H9 (cell line): Measurements from ENCODE around the gene FSTL4. TPM values are rescaled to one million over a fixed set of nuclear protein-coding genes. Genes with fewer than 3 reads are reported as not detected.
A peak's percentile ranks its signal among the peaks of the same experiment; 100 is the strongest.

Experiments
- DNase-seq: peaks from one replicate; pipeline ENCODE4 v3.0.0-alpha.2; 2017
- H2AFZ ChIP-seq: one replicate; pipeline ENCODE4 v1.6.1; 2013; ENCODE audit warnings: mild to moderate bottlenecking, low read length, control low read depth, moderate library complexity
- H2AK5ac ChIP-seq: 2 replicates; pipeline ENCODE4 v1.6.1; 2013; ENCODE audit warnings: low read length, control low read depth, mixed read lengths; ENCODE audit not compliant: insufficient read length
- H2BK120ac ChIP-seq: one replicate; pipeline ENCODE4 v1.6.1; 2013; ENCODE audit warnings: low read depth, mild to moderate bottlenecking, low read length, control low read depth, inconsistent platforms; ENCODE audit not compliant: poor library complexity, severe bottlenecking
- H2BK12ac ChIP-seq: 2 replicates; pipeline ENCODE4 v1.6.1; 2013; ENCODE audit warnings: low read length, control low read depth, mixed read lengths, low read depth; ENCODE audit not compliant: insufficient read length
- H2BK15ac ChIP-seq: 2 replicates; pipeline ENCODE4 v1.6.1; 2013; ENCODE audit warnings: low read depth, low read length, control low read depth
- H2BK20ac ChIP-seq: one replicate; pipeline ENCODE4 v1.6.1; 2013; ENCODE audit warnings: low read depth, mild to moderate bottlenecking, low read length, control low read depth, inconsistent platforms; ENCODE audit not compliant: poor library complexity, severe bottlenecking
- H2BK5ac ChIP-seq: 2 replicates; pipeline ENCODE4 v1.6.1; 2013; ENCODE audit warnings: low read length, control low read depth, mixed read lengths; ENCODE audit not compliant: insufficient read length
- H3K14ac ChIP-seq: 2 replicates; pipeline ENCODE4 v1.6.1; 2013; ENCODE audit warnings: low read length, control low read depth; ENCODE audit not compliant: insufficient read depth
- H3K18ac ChIP-seq: 2 replicates; pipeline ENCODE4 v1.6.1; 2013; ENCODE audit warnings: low read depth, mild to moderate bottlenecking, mixed read lengths, low read length, control low read depth; ENCODE audit not compliant: insufficient read length
- H3K23ac ChIP-seq: 2 replicates; pipeline ENCODE4 v1.6.1; 2013; ENCODE audit warnings: low read length, control low read depth, mixed read lengths, low read depth; ENCODE audit not compliant: insufficient read length
- H3K23me2 ChIP-seq: 2 replicates; pipeline ENCODE4 v1.6.1; 2013; ENCODE audit warnings: low read depth, mild to moderate bottlenecking, mixed read lengths, low read length, control low read depth; ENCODE audit not compliant: insufficient read length, poor library complexity, severe bottlenecking
- H3K27ac ChIP-seq: 2 replicates; pipeline ENCODE4 v1.5.1; 2013; ENCODE audit warnings: low read length, control low read depth, mixed read lengths, low read depth; ENCODE audit not compliant: insufficient read length
- H3K27me3 ChIP-seq: 2 replicates; pipeline ENCODE4 v1.6.1; 2013; ENCODE audit warnings: low read length, control low read depth, inconsistent platforms; ENCODE audit not compliant: insufficient read depth
- H3K4ac ChIP-seq: 2 replicates; pipeline ENCODE4 v1.6.1; 2013; ENCODE audit warnings: low read depth, mild to moderate bottlenecking, control low read depth, inconsistent platforms, low read length, moderate library complexity
- H3K4me1 ChIP-seq: 2 replicates; pipeline ENCODE4 v1.6.1; 2013; ENCODE audit warnings: low read length, control low read depth, inconsistent platforms; ENCODE audit not compliant: insufficient read depth
- H3K4me2 ChIP-seq: 2 replicates; pipeline ENCODE4 v1.6.1; 2013; ENCODE audit warnings: low read length, control low read depth, mixed read lengths; ENCODE audit not compliant: insufficient read length, insufficient read depth
- H3K56ac ChIP-seq: 2 replicates; pipeline ENCODE4 v1.6.1; 2013; ENCODE audit warnings: low read depth, mild to moderate bottlenecking, mixed read lengths, low read length, control low read depth; ENCODE audit not compliant: insufficient read length
- H3K79me1 ChIP-seq: 2 replicates; pipeline ENCODE4 v1.6.1; 2013; ENCODE audit warnings: low read depth, mild to moderate bottlenecking, moderate library complexity, low read length, control low read depth, inconsistent platforms; ENCODE audit not compliant: insufficient read depth, poor library complexity, severe bottlenecking
- H3K79me2 ChIP-seq: 2 replicates; pipeline ENCODE4 v1.6.1; 2013; ENCODE audit warnings: low read length, control low read depth, inconsistent platforms; ENCODE audit not compliant: insufficient read depth
- H3K9ac ChIP-seq: 2 replicates; pipeline ENCODE4 v1.6.1; 2013; ENCODE audit warnings: low read length, control low read depth, mixed read lengths; ENCODE audit not compliant: insufficient read length; ENCODE audit errors: extremely low read depth
- H3K9me3 ChIP-seq: one replicate; pipeline ENCODE4 v1.6.1; 2013; ENCODE audit warnings: low read depth, low read length, inconsistent platforms; ENCODE audit not compliant: control insufficient read depth
- H3T11ph ChIP-seq: one replicate; pipeline ENCODE4 v1.6.1; 2013; ENCODE audit warnings: mild to moderate bottlenecking, low read length, control low read depth, inconsistent platforms
- H4K20me1 ChIP-seq: one replicate; pipeline ENCODE4 v1.6.1; 2013; ENCODE audit not compliant: control insufficient read depth, insufficient read length, insufficient read depth
- H4K5ac ChIP-seq: 2 replicates; pipeline ENCODE4 v1.6.1; 2013; ENCODE audit warnings: low read depth, mild to moderate bottlenecking, mixed read lengths, low read length, control low read depth; ENCODE audit not compliant: insufficient read length
- H4K8ac ChIP-seq: replicated peaks from 2 replicates; pipeline ENCODE4 v1.6.1; 2013; ENCODE audit warnings: low read length, control low read depth, mixed read lengths, low read depth; ENCODE audit not compliant: insufficient read length
- H4K91ac ChIP-seq: 2 replicates; pipeline ENCODE4 v1.6.1; 2013; ENCODE audit warnings: low read depth, mild to moderate bottlenecking, moderate library complexity, mixed read lengths, low read length, control low read depth; ENCODE audit not compliant: insufficient read length
- H3K27ac Mint-ChIP-seq, 3 experiments: 2 replicates in 2 of 3; 3 replicates in 1 of 3; pipeline ENCODE4 v1.8.0; 2020 to 2021; ENCODE audit warnings: mixed read lengths in 3 of 3, mild to moderate bottlenecking in 1 of 3, moderate library complexity in 1 of 3
- H3K27me3 Mint-ChIP-seq: 2 replicates; pipeline ENCODE4 v1.8.0; 2021; ENCODE audit warnings: low read depth, mild to moderate bottlenecking, moderate library complexity, mixed read lengths
- H3K36me3 Mint-ChIP-seq, 3 experiments: 2 replicates in 2 of 3; 3 replicates in 1 of 3; pipeline ENCODE4 v1.8.0; 2020 to 2021; ENCODE audit warnings: low read depth in 3 of 3, mixed read lengths in 3 of 3; ENCODE audit not compliant: insufficient read depth in 1 of 3
- H3K4me1 Mint-ChIP-seq, 2 experiments: 2 replicates each; pipeline ENCODE4 v1.8.0; 2020; ENCODE audit warnings: mixed read lengths in 2 of 2
- H3K4me3 Mint-ChIP-seq, 2 experiments: 2 replicates in 1 of 2; 3 replicates in 1 of 2; pipeline ENCODE4 v1.8.0; 2020 to 2021; ENCODE audit warnings: mild to moderate bottlenecking in 2 of 2, mixed read lengths in 2 of 2, moderate library complexity in 1 of 2
- H3K9me3 Mint-ChIP-seq, 2 experiments: 2 replicates in 1 of 2; 3 replicates in 1 of 2; pipeline ENCODE4 v1.8.0; 2020; ENCODE audit warnings: mild to moderate bottlenecking in 2 of 2, mixed read lengths in 2 of 2, moderate library complexity in 1 of 2
- CTCF ChIP-seq: fragments of 200-600 bp; sonication (generic); conservative IDR thresholded peaks from 3 replicates; pipeline ENCODE4 v1.8.0; 2021; ENCODE audit warnings: antibody characterized with exemption, mild to moderate bottlenecking
- WGBS: extraction: QIAGEN DNeasy Blood & Tissue Kit; methylation state at CpG from one replicate; pipeline ENCODE4 v1.1.7; 2013; ENCODE audit warnings: missing lambda C conversion rate, low lambda C conversion rate, mixed read lengths; ENCODE audit not compliant: insufficient read length; ENCODE audit errors: extremely low coverage; 5-methylcytosine and 5-hydroxymethylcytosine counted together
- total RNA-seq: library from RNA; stranded (reverse); gene quantifications from 2 replicates; pipeline ENCODE4 v1.2.1, GENCODE V29; 2021

FSTL4 gene
- total RNA-seq, 1 experiment from 2014 or later = 5.7 TPM

- Mint-ChIP-seq H3K4me3 (no peak overlapping the region), H3K36me3 (peaks cover 2 to 5% (median 4%) of the 10 kb centered on the region in 3 experiments; a peak in 5 of 7 replicates), H3K9me3 (peaks cover 4 to 5% of the 10 kb centered on the region in 2 experiments; a peak in 4 of 5 replicates), H3K4me1 (peaks cover 5 to 8% of the 10 kb centered on the region in 2 experiments), H3K27me3 (peaks cover 4% of the 10 kb centered on the region; the same call in 1 of the 2 replicates), H3K27ac (0 out of 7 replicates have a peak overlapping the region, but pooled peaks of 1 of the 3 experiments have one; percentile 36)
- H2AFZ ChIP-seq = no peak overlapping the region
- no peak overlapping the region for H4K91ac ChIP-seq
- WGBS = no CpG with 5 or more reads among the region's 9 CpGs
- H2BK5ac ChIP-seq = no peak overlapping the region
- H4K20me1 ChIP-seq = no peaks in the 10 kb centered on the region
- no peak overlapping the region for H3K23ac ChIP-seq
- H3K23me2 ChIP-seq = no peaks in the 10 kb centered on the region
- H3K4me2 ChIP-seq = no peak overlapping the region
- H3K4me1 ChIP-seq = no peaks in the 10 kb centered on the region
- no peaks in the 10 kb centered on the region for H3K9me3 ChIP-seq
- no peaks in the 10 kb centered on the region for H3K79me1 ChIP-seq
- H2BK120ac ChIP-seq = no peak overlapping the region
- no peak overlapping the region for H3K27ac ChIP-seq
- no peak overlapping the region for H3K9ac ChIP-seq
- no peaks in the 10 kb centered on the region for H3K27me3 ChIP-seq
- H3K79me2 ChIP-seq = no peaks in the 10 kb centered on the region
- TF ChIP-seq CTCF = no peak
- DNase-seq = no peak
- no peak overlapping the region for H4K5ac ChIP-seq
- H4K8ac ChIP-seq = no peak overlapping the region
- H3T11ph ChIP-seq = no peak overlapping the region
- no peak overlapping the region for H2BK20ac ChIP-seq
- no peak overlapping the region for H2AK5ac ChIP-seq
- H3K56ac ChIP-seq = no peak overlapping the region
- H2BK12ac ChIP-seq = no peak overlapping the region
- no peak overlapping the region for H3K4ac ChIP-seq
- no peak overlapping the region for H3K18ac ChIP-seq
- peak overlapping the region; percentile 61; the same call in 1 of the 2 replicates for H3K14ac ChIP-seq
- no peak overlapping the region for H2BK15ac ChIP-seq
These were observed 376.5 kb downstream of the FSTL4 start for GRCh38 chr5:133235696-133236426.
